ENCODE measurements around the gene AMIGO3.
A peak's percentile ranks its signal among the peaks of the same experiment; 100 is the strongest.
"Not testable (repeated sequence)": the region's sequence is repeated elsewhere in the genome, so short reads cannot be mapped to it uniquely, and the experiment has no call there.

AMIGO3 gene

DNA sequence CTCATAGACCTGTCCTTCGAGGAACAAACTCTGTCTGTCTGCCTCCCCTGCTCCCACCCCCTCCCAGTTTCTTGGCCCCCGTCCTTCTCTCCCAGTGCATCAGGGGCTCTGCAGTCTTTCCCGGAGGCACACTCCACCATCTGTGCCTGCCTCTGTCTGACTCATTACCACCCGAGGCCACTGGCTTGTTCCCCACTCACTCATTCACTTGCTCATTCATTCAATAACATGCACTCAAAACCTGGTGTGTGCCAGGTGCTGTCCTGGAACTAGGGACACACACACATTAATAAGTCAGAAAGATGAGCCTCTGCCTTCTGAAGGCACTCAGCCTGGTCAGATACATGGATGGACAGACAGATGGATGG, 12.4 kb downstream of the AMIGO3 start:
- no peak for DNase-seq

DNA sequence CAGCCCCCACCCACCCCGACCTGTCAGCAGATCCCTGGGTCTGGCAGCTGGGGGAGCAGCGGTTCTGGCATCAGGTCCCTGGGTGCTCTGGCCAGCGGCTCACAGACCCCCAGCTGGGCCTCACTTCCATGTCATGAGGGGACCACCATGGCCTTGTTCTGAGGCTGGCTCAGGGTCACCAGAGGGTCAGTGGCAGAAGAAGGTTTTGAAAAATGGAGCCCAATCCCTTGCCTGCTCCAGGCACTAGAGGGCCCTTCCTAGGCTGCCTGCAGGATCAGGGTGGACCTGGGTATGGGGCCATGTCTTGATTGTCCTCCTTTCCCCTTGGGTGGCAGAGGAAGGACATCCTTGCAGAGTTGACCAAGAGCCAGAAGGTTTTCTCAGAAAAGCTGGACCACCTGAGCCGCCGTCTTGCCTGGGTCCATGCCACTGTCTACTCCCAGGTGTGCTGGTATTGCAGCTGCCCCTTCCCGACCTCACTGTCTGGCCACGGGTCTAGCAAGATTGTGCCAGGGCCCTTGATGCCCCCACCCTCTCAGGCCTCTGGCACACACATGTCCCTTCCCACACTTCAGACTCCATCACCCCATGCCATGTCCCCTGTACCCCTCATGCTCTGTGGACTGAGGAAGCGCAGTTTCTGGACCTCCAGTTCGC, 12.9 kb downstream of the AMIGO3 start:
- no peak for DNase-seq

DNA sequence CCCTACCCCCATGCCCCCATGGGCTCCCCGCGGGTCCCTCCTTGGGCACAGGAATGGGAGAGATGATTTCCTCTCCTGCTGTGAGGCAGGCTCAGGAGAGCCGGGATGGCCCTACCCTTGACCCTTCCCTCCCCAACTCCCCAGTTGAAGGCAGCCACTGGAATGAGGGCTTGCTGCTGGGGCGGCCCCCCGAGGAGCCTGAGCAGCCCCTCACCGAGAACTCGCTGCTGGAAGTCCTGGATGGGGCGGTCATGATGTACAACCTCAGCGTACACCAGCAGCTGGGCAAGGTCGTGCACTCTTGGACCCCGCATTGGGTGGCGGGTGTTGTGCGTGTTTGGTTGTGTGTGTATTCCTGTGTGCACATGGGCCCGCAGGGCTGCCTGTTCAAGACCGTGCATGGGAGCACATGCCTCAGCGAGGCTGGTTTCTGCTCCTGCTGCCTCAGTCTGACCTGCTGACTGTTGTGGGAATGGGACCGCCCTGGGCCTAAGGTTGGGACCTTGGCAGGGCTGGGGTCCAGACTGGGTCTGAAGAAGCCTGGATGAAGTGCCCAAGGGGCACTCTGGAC, 14.0 kb downstream of the AMIGO3 start:
- DNase-seq: no peak

DNA sequence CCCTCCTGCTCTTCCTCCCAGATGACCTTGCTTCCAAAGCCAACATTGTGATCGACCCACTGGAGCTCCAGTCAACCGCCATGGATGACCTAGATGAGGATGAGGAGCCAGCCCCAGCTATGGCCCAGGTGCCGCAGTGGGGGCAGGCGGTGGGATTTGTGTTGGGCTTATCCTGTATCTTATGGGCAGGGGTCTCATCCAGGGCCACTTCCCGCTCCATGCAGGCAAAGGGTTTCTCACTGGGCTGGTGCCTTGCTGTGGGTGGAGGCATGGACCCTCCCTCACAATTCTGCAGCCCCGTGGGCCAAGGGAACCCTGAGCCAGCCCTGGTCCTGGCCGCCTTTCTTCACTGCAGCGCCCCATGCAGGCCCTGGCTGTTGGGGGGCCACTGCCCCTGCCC, 14.9 kb downstream of the AMIGO3 start:
- DNase-seq: no peak

DNA sequence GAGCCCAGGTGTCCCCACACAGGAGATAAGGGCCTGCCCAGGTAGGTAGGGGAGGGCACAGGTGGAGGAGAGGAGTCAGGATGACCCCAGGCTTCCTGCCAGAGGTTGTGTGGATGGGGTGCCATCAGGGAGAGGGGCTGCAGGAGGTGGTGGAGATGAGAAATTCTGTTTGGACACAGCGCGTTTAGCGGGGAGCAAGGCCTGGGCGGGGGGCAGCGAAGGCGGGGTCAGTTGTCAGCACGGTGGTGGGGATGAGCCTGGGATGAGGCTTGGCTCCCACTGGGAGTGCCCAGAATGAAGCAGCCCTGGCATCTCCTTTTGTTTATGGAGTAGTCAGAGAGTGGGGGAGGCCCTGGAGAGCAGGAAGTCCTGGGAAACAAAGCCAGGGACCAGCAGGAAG, 15.5 kb downstream of the AMIGO3 start:
- DNase-seq: no peak

DNA sequence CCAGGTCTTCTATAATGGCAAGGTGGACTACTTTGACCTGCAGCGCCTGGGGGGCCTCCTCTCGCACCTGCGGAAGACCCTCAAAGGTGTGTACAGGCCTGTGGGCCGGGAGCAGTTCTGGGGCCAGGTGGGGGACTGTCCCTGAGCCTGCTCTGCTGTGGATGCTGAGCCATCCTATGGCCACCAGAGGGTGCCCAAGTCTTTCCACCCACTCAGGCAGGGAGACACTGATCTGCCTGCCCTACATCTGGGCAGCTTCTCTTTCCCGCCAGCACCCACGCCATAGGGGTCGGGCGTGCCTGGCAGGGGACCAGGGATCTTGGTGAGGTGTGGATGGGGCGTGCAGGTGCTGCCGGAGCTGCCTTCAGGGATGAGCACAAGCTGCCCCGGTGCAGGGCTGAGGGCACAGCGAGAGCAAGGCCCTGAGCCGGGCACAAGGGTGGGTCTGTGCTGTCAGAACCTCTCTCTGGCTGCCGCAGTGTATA, 16.0 kb downstream of the AMIGO3 start:
- DNase-seq: peak; percentile 60

DNA sequence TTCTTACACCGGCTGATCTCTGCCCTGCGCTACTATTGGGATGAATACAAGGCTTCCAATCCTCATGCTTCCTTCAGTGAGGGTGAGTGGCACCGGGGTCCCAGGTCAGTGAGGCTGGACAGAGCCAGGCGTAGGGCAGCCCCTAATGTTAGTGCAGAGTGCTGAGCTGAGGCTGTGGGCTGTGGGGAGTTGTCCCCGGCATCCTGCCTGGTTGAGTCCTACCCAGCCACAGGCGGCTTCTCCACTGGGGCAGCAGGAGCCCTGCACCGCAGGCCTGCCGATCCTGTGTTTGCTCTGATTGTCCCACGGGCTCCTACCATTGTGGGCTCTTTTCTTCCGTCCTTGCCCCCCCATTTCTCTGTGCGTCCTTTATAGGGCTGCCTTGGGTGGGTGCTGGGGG, 16.8 kb downstream of the AMIGO3 start:
- no peak for DNase-seq

DNA sequence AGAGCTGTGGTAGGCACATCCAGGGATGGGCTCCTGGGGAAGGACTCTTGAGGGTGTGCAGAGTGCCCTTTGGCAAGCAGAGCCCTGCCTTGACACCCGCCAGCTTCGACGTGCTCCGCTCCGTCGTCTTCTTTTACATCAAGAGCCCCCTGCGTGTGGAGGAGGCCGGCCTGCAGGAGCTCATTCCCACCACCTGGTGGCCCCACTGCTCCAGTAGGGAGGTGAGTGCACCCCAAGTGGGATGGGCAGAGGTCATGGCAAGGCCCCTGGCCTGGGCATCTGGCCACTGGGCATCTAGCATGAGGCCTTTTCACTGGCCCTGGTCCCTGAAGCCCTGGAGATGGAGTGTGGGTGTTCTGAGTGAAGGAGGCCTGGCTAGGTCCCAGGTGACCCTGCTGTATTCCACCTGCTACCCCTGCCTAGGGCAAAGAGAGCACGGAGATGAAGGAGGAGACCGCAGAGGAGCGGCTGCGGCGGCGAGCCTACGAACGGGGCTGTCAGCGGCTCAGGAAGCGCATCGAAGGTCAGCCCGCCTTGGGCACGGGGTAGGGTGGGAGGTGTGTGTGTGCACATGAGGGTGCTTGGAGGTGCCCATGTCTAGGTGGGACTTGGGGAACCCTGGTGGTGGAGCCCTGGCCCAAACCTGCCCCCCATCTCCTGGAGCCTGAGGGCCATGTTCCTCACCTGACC, 18.0 kb downstream of the AMIGO3 start:
- DNase-seq: no peak

DNA sequence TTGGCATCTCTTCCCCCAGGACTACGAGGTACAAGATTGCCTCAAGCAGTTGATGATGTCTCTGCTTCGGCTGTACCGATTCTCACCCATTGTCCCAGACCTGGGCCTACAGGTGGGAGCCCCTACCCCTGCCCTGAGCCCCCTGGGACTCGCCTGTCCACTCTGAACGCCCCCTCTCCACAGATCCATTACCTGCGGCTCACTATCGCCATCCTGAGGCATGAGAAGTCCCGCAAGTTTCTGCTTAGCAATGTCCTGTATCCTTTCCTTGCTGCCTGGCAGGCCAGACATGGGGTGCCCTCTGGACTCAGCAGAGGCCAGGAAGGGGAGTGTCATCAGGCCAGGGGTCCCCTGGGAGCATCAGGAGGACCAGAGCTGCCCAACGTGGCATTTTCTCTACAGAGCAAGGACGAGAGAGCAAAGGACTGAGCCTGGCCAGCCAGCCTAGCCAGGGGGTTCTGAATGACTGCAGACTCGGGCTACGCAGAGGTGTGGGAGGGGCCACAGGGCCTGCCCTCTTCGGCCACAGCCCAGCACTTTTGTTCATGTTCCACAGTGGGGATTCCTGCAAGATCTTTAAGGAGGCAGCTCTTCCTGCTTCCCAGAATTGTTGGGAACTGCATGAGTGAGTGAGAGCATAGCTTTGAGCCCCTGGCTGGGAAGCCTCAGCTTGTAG, 18.9 kb downstream of the AMIGO3 start:
- DNase-seq: no peak

DNA sequence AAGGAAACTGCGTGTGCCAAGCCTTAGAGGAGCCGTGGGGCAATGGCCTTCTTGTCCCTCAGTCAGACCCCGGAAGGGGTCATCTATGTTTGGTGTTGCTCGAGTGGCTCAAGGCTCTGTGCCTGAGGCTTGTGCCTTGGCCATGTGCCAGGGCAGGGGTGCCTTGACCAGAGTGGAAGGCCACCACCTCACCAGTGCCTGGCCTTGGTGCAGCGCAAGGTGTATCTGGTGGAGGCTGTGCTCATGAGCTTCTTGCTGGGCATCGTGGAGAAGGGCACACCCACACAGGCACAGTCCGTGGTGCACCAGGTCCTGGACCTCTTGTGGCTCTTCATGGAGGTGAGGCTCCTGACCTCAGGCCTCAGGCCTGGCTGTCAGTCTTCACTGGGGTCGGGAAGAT, 19.5 kb downstream of the AMIGO3 start:
- DNase-seq: no peak

DNA sequence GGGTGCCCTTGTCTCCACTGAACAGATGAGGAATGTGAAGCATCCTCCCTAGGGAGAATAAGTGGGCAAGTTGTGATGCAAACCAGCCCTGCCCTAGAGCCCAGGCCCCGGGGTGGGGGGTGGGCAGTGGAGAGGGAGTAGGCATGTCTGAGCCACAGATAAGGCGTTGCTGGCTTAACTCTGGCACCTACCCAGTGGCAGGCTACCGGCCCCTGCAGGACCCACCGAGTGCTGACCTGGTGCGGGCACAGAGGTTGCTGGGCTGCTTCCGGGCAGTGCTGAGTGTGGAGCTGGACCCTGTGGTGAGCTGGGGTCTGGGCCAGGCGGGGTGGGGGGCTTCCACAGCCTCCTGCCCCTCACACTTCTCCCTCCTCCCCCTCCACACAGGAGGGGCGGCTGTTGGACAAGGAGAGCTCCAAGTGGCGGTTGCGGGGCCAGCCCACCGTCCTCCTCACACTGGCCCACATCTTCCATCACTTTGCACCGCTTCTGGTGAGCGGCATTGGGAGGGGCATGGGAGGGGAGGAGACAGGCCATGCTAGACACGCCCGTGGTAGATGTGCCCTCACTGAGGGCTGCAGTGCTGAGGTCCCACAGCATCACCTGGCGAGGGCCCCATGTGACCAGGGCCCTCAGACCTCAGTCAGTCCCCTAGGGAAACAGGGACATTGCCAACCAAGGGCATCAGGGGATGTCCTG, 20.1 kb downstream of the AMIGO3 start:
- DNase-seq: no peak

DNA sequence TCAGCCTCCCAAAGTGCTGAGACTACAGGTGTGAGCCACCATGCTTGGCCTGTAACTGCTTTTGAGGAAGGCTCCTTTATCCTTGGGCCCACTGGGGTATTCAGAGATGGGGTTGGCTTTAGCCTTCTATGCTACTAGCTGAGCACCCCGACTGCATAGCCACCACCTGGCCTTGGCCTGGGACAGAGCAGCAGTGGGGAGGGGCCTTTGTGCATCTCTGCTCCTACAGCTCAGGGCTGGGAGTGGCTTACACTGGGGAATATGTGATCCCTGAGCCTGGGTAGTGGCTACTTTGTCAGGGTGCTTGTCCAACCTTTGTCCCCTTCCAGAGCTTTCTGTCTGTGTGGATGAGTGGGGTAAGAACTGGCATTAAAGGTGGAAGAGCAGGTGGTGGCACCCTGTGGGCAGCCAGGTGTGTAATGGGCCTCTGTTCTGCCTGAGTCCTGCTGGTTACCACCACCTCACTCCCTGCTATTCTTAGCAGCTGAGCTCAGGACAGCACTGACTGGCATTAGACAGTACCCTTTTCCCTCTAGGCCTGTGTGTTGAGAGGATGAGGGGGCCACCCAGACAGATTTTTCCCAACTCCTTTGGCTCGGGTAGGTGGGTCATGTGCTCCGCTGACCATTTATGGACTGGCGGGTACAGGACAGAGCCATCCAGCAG, 24.0 kb downstream of the AMIGO3 start:
- DNase-seq: not testable (repeated sequence)

DNA sequence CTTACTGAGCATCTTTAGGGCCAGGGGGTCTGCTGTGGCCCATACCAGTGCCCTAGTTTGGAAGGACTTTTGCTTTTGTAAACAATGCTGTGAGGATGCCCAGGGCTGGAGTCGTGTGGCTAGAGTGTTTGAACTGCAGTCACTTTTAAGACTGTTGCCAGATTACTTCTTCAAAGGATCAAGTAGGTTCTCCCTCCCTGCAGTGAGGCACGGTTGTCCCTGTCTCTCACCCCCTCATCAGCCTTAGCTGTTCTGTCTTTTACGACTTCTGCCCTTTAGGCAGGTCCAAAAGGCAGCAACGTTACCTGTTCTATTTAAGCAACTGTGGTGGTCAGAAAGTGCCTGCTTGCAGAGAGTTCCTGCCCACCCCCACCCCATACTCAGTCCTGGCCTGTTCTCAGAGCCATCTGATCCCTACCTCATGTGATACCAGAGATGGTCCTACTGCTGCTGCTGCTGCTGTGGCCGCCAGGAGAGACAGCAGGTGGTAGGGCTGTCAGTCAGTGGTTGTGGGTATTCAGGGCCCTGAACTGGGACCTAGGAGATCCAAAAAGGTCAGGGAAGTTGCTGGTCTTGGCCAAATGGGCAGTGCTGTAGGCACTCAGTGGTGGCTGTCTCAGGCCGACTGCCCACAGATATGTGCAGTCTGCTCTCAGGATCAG, 24.9 kb downstream of the AMIGO3 start:
- DNase-seq: not testable (repeated sequence)

DNA sequence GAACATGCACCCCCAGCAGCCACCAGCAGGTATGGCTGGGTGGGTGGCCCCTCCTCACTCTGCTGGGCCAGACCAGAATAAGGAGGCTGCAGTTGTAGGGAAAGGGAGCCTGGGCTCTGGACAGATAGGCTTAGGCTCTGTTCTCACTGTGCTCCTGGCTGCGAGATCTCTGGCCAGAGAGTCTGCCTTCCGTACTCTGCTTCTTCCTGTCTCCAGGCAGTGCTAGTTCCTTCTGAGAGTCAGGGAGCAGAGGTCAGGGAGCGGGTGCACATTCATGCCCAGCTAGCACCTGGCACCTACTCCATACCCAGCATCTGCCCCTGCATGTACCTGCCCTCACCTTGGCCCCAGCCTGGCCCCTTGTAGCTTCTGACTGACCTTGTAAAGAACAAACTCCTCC, 28.0 kb downstream of the AMIGO3 start:
- not testable (repeated sequence) for DNase-seq

DNA sequence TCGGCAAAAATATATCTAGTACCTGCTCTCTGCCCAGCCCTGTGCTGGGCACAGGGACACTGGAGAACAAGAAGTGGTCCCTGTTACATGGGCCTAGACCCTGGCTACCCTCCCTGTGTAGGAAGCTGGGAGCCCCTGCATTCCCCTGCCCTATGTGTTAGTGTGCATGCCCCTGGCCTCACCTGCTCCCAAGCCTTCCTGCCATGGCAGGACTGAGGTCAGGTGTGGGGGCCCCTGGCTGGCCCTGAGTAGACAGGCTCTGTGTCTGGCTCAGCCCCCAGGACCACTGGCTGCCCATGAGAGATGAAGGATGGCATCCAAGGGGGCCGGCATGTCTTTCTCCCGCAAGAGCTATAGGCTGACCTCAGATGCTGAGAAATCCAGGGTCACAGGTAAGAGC, 28.6 kb downstream of the AMIGO3 start:
- not testable (repeated sequence) for DNase-seq

DNA sequence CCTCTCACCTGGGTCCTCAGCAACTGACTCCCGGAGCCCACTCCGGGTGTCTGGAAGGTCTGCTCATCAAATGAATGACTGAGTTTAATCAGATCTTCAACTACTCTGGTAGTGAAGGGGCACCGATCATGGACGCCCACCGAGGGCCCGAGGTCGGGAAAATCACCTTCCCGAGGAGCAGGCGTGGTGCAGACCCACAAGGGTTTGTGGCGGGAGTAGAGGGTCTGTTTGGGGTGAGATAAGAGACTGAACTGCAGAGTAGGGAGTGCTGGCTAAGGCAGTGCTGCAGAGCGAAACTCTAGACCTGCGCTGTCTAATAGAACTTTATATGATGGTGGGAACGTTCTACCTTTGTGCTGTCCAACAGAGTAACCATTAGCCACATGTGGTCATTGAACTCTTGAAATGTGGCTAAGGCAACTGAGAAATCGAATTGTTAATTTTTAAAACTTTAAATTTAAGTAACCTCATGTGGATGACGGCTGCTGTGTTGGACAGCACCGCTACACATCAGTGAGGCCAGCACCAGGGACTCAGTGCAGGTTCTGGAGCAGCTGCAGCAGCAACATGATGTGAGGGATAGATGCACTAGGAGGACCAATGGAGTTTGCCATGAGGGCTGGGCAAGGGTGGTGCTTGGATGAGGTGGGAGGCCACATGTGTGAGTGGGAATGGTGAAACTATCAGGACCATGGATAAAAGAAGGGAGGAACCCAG, 29.4 kb downstream of the AMIGO3 start:
- not testable (repeated sequence) for DNase-seq

DNA sequence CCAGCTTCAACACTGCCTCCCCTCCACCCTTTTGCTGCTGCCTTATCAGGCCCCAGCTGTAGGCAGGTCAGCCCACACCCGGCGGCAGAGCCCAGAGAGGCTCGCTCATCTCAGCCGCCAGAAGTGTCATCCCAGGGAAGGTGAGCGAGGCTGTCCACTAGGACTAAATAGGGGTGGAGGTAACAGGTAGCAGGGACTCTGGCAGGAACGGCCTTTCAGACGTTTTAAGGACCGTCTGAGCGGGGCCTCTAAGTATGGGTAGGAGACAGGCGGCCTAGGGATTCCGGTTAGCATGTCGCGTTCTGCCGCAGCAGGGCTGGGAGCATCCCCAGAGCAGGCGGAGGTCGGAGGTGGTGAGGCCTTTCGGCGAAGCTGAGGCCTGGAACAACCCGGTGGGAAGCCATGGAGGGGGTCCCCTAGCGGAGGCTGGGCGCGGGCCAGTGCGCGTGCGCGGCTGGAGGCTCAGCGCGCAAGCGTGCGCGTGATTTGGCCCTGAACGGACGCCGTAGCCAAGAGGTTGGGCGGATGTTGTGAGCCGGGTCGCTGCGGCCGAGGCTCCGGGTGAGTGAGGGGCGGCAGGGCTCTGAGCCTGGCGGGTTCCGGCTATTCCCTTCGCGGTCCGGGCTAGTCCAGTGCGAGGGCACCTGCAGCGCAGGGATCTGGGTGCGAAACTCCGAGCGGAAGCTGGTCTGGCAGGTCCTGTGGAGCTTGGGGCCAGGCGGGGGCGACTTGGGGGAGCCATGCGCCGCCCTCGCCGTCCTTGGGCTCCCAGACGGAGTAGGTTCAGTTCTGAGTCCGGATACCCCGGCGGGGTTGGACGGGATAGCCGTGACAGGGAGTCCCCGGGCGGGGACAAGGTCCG, 30.2 kb downstream of the AMIGO3 start, which contains the start of the genes MST1 and RNF123:
Gene MST1, minus strand, starts transcription at position 429 of the 862 bp plus-strand sequence. CDS start 783 bp downstream, outside the sequence.
Gene RNF123, plus strand, starts transcription at position 512 of the 862 bp plus-strand sequence. CDS start 1,609 bp downstream, outside the sequence.
- peak; percentile 90 for DNase-seq

DNA sequence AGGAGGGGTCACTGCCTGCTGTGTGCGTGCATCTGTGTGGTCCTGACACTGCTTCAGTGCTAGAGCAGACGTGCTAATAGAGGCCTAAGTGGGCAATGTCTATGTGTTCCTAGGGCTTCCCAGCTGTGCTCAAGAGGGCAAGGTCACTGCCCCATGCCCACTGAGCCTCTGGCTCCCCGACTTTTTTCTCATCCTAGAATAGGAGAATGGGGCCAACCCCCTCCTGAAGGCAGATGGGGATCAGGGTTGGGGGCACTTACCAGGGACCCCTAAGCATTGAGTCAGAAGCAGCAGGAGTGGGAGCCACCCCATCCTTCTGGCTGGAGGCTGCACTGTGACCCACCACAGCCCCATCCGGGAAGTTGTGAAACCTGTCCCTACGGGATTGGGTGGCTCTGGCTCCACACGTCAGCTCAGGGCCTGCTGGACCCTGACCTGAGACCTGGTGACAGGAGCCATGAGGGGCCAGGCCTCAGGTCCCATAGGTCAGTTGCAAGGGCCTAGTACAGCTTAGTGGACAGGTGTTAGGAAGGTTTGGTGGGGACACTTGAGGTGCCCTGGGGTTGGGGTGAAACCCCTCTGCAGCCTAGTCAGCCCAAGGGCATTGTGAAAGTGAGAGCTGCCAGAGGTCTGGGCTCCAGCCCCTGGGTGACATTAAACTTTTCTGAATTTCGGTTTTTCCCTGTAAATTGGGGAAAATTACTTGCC, 31.0 kb downstream of the AMIGO3 start:
- DNase-seq: not testable (repeated sequence)

DNA sequence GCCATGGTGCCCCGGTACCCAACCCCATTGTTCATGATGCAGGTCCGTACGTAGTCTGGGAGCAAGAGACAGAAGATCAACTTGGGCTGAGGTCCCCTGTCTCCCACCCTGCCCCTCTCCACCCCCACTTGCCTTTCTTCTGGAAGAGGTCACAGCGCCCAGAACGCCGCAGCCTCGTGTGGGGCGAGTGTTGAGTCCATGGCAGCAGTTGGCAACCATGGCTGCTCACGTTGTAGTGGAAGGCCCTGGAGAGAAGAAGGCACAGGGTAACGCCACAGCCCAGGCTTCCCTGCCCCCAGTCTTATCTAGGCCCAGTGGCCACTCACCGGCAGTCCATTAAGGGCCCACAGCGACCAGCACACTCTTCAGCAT, 32.1 kb downstream of the AMIGO3 start:
- not testable (repeated sequence) for DNase-seq

Measured in fibroblast of skin of abdomen (primary cell).